B cell (primary cell): Measurements from ENCODE around the gene PIGB.

Source experiments
- EZH2 ChIP-seq: IDR thresholded peaks from 2 replicates; pipeline ENCODE4 v1.6.1; 2012; ENCODE audit warnings: borderline replicate concordance, low read depth, mild to moderate bottlenecking, moderate library complexity, low read length; ENCODE audit not compliant: insufficient read depth, poor library complexity, severe bottlenecking
- TF ChIP-seq, protein P1 (sequence below): fragments of 200-600 bp; IDR thresholded peaks from one replicate; pipeline ENCODE4 v1.8.0; 2022; ENCODE audit warnings: antibody characterized with exemption, mild to moderate bottlenecking

DNA sequence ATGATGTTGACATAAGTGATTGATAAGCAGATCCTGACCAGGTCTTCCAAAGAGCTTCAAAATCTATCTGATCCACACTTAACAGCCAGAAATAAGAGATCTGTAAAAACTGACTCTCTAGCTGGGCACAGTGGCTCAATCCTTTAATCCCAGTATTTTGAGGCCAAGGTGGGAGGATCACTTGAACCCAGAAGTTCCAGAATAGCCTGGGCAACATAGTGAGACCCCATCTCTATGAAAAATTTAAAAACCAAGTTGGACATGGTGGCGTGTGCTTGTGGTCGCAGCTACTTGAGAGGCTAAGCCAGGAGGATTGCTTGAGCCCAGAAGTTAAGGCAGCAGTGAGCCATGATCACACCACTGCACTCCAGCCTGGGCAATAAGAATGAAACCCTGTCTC, 43.6 kb downstream of the PIGB start:
- TF ChIP-seq, protein P1, sequence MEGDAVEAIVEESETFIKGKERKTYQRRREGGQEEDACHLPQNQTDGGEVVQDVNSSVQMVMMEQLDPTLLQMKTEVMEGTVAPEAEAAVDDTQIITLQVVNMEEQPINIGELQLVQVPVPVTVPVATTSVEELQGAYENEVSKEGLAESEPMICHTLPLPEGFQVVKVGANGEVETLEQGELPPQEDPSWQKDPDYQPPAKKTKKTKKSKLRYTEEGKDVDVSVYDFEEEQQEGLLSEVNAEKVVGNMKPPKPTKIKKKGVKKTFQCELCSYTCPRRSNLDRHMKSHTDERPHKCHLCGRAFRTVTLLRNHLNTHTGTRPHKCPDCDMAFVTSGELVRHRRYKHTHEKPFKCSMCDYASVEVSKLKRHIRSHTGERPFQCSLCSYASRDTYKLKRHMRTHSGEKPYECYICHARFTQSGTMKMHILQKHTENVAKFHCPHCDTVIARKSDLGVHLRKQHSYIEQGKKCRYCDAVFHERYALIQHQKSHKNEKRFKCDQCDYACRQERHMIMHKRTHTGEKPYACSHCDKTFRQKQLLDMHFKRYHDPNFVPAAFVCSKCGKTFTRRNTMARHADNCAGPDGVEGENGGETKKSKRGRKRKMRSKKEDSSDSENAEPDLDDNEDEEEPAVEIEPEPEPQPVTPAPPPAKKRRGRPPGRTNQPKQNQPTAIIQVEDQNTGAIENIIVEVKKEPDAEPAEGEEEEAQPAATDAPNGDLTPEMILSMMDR: no peak
- TF ChIP-seq EZH2: no peak
